Stimulated activated CD4-positive, alpha-beta T cell treated with anti-CD3 and anti-CD28 coated beads, Interleukin-15, amount 100 ng/mL, for 1 hour (primary cell): ENCODE measurements around the gene AKT1.
A peak's percentile ranks its signal among the peaks of the same experiment; 100 is the strongest.

ENCODE experiments used
- DNase-seq, 2 donors: peaks; one replicate each; pipeline ENCODE4 v3.0.0-alpha.2; 2020; ENCODE audit warnings: low read depth in 1 of 2, low spot score in 1 of 2

AKT1 gene

GRCh38 chr14:104800015-104800770 is 4.6 kb upstream of the AKT1 start:
- peak; percentile 70 to 77 for DNase-seq

- DNase-seq, result no peak
Observed at GRCh38 chr14:104799244-104800014, 3.9 kb upstream of the AKT1 start.

DNA sequence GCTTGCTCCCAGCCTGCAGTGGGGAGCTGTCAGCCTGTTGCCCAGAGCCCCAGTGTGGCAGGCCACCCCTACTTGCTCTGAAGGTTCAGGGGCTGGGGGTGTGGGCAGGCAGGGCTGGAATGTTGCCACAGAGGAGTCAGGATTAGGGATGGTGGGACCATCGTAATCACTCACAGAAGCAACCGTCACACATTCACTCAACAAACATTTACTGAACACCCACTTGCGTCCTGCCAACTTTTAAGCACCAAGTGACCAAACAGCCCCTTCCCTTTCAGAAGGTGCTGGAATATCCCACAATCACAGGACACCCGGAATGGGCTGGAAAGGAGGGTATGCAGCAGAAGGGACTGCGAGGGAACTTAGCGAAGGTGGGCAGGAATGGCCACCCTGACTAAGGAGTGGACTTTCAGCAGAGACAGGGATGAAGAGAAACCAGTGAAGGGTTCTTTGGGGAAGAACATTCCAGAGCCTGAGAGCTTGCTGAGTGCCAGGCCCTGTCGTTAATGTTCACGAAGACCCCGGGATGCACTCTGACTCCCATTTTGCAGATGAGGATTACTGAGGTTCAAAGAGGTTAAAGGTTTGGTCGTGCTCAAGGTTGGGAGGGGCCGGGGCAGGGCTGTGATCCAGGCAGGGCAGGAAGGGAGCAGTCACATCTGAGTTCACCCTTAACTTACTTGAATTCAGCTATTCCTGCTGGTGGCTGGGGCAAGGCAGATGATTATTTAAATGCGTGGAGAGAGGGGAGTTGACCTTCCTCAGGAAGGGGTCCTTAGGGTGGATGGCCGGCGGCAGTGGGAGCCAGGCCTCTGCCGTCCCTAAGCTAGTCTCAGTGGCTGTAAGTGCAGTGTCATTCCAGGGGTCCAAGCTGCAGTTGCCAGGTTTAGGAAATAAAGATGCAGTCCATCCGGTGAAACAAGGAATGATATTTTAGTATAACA is 3.0 kb upstream of the AKT1 start:
- DNase-seq, result no peak

DNA sequence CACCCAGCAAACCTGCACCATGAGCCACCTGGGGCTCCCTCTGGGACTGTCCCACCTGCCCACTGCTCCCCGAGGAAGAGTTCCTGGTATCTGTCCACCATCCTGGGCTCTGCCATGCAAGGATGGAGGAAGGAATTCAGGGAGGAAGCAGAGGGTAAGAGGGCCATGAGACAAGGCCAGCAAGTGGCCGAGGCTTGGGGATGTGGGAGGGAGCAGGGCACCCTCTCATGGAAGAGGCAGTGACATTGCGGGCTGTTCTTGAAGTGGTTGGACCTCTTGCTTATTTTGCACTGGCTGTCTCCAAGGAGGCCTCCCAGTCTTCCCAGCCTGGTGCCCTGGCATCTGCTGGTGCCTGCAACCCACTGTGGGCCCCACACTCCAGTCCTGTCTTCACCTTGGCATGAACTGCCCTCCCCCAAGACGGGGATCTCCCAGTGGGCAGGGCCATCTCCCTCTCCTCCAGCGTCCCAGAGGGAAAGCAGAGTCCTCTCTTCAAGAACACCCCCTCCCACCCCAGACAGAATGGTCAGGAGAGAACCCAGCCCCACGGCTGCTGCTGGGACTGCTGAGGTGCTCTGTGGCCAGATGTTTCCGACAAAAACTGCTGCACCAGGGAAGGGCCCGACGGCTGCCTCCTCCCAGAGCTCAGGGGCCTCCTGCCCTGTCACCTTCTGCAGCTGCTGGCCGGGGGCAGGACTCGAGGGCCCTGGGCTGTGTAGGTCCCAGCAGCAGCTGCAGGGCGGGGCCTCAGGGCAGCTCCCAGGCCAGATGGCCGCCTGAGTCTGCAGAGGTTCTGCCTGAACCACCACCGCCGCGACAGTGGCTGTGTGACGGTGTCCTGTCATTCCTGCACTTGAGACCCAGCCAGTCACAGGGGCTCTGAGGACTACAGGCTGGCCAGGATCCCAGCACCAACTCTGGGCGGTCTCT is 1.8 kb upstream of the AKT1 start:
- no peak for DNase-seq

DNA sequence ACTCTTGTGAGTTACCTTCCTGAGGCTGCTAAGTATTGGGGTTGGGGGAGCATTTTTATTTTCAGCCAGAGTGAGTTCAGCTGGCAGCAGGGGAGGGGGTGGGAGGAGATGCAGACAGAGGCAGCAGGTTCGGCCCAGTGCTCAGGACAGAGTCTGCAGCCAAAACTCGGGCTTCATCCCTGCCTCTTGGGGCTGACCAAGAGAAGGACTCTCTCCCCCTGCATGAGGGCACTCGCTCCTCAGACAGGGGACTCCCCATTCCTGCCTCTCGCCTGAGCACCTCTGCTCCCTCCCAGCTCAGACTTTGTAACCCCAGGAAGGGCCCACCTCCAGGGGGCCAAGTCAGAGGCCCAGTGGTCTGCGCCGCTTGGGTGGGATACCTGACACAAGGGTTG is 1.1 kb upstream of the AKT1 start:
- no peak for DNase-seq

DNA sequence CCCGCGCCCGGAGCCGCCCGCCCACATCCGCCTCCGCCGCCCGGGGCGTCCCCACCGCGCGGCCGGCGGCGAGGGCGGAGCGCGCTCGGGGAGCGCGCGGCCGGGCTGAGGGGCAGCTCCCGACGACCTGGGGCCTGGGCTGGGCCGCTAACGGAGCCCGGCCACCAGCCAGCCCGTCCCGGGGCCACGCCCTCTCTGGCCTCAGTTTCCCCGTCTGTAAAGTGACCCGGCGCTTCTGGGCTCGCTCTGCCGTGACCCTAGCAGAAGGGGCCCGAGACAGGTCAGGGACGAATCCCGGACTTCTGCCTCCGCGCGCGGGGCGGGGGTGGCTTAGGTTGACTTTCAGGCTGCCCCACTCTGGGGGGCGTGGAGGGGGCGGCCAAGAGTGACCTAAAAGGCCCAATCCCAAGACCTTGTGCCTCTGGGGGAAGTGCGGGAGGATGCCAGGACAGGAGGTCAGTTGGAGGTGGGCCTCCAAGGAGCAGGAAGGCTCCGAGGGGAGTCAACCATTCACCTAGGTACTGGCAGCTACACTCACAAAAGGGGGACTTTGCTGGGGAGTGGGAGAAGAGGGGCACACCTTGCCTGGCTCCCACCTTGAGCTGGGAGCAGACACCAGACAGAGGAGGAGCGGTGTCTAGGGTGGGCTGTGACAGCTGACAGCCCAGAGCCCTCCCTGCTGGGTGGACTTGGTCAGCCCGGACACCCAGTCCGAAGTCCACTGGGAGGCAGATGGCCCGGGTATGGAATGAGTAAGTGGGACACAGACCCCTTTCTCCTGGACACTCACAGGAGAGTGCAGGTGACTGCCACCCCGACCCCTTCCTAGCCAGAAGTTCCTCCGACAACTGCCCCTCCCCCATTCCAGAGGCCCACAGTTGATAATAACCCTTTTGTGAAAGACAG is 486 bp upstream of the AKT1 start:
- DNase-seq, result peak; percentile 40 to 57

GRCh38 chr14:104794631-104794992 is 936 bp downstream of the AKT1 start:
- DNase-seq, result no peak

DNA sequence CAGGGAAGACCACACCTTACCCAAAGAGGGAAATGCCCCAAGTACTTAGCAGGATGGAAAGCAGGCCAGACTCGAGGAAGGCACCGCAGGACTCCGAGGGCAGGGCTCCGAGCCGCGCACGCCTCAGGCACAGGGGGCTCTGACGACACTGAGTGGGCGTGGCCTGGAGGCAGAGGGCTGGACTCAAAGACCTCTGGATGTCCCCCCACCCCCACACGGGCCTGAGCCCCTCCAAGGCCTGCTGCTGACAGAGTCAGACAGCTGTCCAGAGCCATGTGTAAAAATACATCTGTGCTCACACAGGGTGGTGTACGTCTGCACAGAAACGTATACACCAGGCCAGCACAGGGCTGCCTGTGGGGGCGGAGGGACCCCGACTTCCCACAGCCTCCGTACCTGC is 1.4 kb downstream of the AKT1 start:
- DNase-seq, result peak in 1 of 2 donors; percentile 21

- DNase-seq, result no peak
Observed at GRCh38 chr14:104793703-104793959, 1.9 kb downstream of the AKT1 start.

- no peak for DNase-seq
Observed at GRCh38 chr14:104792945-104793702, 2.4 kb downstream of the AKT1 start.

GRCh38 chr14:104792101-104792884 is 3.3 kb downstream of the AKT1 start:
- DNase-seq, result no peak

DNA sequence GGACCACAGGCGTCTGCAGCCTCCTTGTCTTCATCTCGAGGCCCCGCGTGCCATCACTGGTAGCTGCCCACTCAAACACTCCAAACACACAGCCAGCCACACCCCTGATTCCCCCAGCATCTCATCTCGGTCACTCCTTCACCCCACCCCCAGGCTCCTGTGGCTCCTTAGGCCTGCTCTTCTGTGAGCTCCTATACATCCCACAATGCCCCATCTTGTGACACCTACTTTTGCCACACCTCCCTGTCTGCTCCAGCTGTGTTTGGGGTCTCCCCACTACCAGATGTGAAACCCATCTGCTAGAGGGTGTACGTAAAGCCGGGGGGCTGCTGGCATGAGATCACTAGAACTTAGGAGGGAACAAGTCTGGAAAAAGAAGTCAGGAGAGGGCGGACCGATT is 4.1 kb downstream of the AKT1 start:
- no peak for DNase-seq

- no peak for DNase-seq
Observed at GRCh38 chr14:104789752-104790743, 5.5 kb downstream of the AKT1 start.

DNA sequence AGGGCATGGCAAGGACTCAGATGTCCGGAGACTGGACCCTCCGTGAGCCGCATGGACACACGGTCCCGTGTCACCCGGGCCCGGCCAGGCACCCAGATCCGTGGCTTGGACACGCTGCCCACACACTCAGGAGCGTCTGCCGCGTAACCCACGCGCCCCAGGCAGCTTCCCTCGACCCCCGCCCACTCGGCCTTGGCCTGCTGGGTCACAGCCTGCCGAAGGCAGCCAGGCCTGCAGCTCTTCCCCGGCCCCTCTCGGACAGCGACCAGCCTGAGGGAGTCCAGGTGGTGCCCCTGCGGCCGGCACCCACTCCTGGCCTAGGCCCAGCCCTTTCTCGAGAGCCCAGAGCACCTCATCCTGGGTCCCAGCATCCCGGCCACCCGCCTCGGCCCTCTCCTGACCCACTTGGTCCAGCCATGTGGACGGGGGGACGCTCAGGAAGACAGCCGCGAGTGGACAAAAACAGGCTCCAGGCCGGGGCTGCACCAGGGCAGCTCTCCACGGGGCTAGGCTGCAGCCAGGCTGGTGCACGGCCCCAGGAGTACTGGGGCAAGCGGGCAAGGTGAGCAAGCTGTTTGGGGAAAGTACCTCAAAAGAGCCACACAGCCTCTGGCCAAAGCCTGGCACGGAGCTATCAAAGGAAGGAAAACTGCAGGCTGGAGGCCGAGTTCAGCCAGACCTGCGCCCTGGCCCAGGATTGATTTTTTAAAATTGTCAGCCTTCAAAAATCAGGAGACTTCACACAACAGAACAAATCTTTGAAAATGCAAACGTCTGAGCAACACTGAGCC is 6.5 kb downstream of the AKT1 start:
- DNase-seq, result no peak

DNA sequence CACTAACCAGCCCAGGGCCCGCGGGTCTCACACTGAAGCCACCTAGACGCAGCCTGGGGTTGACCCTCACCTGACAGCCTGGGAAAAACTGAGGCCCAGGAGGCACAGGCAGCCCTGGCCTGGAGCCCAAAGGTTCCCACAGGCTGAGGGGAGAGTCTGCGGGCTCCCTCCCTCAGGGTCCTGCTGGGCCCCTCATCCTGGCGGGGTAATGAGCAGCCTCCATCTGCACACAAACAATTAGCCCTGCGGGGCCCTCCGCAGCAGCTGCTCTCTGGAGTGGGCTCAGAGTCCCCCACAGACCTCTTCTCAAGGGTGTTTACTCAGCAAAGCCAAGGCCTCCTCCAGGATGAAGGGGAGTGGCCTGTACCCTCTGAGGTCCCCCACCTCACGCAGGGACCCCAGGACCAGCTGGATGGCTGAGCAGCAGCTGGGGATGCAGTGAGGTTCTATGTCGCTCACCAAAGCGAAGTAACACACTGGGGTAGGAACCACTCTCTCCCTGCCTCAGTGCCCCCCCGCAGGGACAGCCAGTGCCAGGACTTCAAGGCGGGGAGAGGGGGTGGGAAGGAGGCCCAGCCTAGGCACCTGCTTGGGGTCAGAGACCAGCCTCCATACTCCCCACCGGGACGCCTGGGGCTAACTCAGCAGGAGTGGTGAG is 7.3 kb downstream of the AKT1 start:
- no peak for DNase-seq

- DNase-seq, result no peak
Observed at GRCh38 chr14:104787736-104788135, 7.8 kb downstream of the AKT1 start.
